ENCODE results near the gene SUSD3. TPM values are rescaled to one million over a fixed set of nuclear protein-coding genes. Genes with fewer than 3 reads are reported as not detected.
"Not testable (repeated sequence)": the region's sequence is repeated elsewhere in the genome, so short reads cannot be mapped to it uniquely, and the experiment has no call there.

Gene SUSD3
- total and polyA plus RNA-seq, 5 donors from 2014 or later: 68.7 to 229 (median 205) TPM

DNA sequence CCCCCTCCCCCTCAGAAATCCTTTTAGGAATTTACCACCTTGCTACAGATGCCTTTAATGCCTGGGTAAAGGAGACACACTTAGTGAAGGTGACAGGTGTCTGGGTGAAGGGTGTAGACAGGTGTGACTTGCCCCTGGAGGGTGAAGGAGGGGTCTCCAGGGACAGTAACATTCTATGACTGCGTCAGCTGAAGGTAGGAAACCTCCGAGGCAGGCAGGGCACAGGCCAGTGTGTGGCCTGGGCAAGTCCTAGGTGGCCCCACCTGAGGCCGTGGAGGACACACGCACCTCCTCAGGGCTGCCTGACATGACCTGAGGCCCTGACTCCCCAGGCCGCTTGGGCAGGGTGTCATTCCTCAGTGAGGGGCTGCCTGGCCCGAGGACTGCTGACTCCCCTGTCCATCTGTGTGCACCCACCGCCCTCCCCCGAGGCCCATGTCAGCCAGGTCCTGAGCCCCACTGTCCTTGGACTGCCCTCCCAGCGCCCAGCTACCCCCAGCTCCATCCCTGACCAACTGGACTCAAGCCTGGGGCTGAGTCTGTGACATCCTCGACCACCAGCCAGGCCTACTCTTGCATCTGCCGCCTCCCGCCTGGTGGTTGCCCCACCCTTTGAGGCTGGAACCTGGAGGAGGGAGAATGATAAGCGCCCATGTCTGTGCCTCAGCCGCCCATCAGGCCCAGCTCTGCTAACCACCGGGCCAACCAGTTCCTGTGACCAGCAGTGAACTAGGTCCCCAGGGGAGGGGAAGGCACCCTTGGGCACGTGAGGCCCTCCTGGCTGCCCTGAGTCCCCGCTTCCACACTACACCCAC, 55.9 kb downstream of the SUSD3 start:
- Mint-ChIP-seq H3K36me3 (peaks cover 9% of the 10 kb centered on the region), H3K4me3 (no peak overlapping the region), H3K9me3 (no peaks in the 10 kb centered on the region), H3K27ac (peak overlapping the region in 1 of 3 donors; percentile 20), H3K4me1 (peaks cover 2 to 17% (median 8%) of the 10 kb centered on the region in 4 donors), H3K27me3 (no peaks in the 10 kb centered on the region)
- DNase-seq: no peak
- no peak for ATAC-seq (ENCODE audit: low read depth in 2 of 2)
- peaks cover 8% of the 10 kb centered on the region for H3K4me1 ChIP-seq (ENCODE audit: control insufficient read depth, insufficient read depth, low read length, poor library complexity, severe bottlenecking)
- H3K36me3 ChIP-seq (ENCODE audit: control insufficient read depth, insufficient read depth, low read length): peaks cover 31% of the 10 kb centered on the region
- H3K9me3 ChIP-seq (ENCODE audit: control insufficient read depth in 2 of 2, low read length in 2 of 2): no peaks in the 10 kb centered on the region
- no peaks in the 10 kb centered on the region for H3K27me3 ChIP-seq (ENCODE audit: control insufficient read depth, insufficient read depth, low read length)
- no peak overlapping the region for H3K4me3 ChIP-seq (ENCODE audit: low read depth, low read length)
- no peak overlapping the region for H3K27ac ChIP-seq (ENCODE audit: insufficient read depth, low read length, poor library complexity, severe bottlenecking)

DNA sequence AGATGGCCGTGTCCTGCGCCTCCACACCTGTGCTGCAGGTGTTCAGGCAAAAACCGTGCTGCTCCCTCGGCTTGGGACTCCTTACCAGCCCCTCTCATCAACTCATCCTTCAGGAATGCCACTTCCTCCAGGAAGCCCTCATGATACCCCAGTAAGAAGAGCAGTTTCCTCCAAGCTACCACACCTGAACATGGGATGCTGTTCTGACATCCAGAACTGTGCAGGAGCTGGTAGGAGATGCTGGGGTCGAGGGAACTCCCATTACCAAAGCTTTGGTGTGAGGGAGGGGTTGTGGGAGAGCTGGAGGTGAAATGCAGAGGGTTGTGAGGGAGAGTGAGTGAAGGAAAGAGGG, 56.5 kb downstream of the SUSD3 start:
- DNase-seq (no peak), ATAC-seq (ENCODE audit: low read depth in 2 of 2) (no peak)
- Histone ChIP-seq H3K9me3 (ENCODE audit: control insufficient read depth in 2 of 2, low read length in 2 of 2) (no peaks in the 10 kb centered on the region), H3K27me3 (ENCODE audit: control insufficient read depth, insufficient read depth, low read length) (no peaks in the 10 kb centered on the region), H3K27ac (ENCODE audit: insufficient read depth, low read length, poor library complexity, severe bottlenecking) (no peak overlapping the region), H3K36me3 (ENCODE audit: control insufficient read depth, insufficient read depth, low read length) (peaks cover 31% of the 10 kb centered on the region), H3K4me3 (ENCODE audit: low read depth, low read length) (no peak overlapping the region), H3K4me1 (ENCODE audit: control insufficient read depth, insufficient read depth, low read length, poor library complexity, severe bottlenecking) (peaks cover 14% of the 10 kb centered on the region)
- Mint-ChIP-seq H3K27me3 (no peaks in the 10 kb centered on the region), H3K4me3 (no peak overlapping the region), H3K36me3 (peaks cover 9% of the 10 kb centered on the region), H3K4me1 (peaks cover 2 to 22% (median 10%) of the 10 kb centered on the region in 4 donors), H3K27ac (peak overlapping the region in 1 of 3 donors; percentile 20), H3K9me3 (no peaks in the 10 kb centered on the region)

DNA sequence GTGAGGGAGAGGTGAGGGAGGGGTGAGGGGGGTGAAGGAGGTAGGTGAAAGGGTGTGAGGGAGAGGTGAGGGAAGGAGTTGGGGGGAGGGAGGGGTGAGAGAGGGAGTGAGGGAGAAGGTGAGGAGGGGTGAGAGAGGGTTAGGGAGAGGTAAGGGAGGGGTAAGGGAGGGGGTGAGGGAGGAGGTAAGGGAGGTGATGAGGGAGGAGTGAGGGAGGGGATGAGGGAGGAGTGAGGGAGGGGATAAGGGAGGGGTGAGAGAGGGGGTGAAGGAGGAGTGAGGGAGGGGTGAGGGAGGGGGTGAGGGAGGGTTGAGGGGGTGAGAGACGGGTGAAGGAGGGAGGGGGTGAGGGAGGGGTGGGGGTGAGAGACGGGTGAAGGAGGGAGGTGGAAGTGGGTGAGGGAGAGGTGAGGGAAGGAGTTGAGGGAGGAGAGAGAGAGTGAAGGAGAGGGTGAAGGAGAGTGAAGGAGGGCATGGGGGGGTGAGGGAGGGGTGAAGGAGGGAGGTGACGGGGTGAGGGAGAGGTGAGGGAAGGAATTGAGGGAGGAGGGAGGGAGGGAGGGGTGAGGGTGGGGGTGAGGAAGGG, 57.1 kb downstream of the SUSD3 start:
- no peak for ATAC-seq (ENCODE audit: low read depth in 2 of 2)
- Mint-ChIP-seq H3K27me3 (no peaks in the 10 kb centered on the region), H3K9me3 (no peaks in the 10 kb centered on the region), H3K4me1 (peaks cover 5 to 29% (median 12%) of the 10 kb centered on the region in 4 donors), H3K4me3 (no peak overlapping the region), H3K27ac (no peak overlapping the region), H3K36me3 (peaks cover 12% of the 10 kb centered on the region)
- H3K36me3 ChIP-seq (ENCODE audit: control insufficient read depth, insufficient read depth, low read length): peaks cover 28% of the 10 kb centered on the region
- H3K9me3 ChIP-seq (ENCODE audit: control insufficient read depth in 2 of 2, low read length in 2 of 2): no peaks in the 10 kb centered on the region
- no peak for DNase-seq
- H3K27ac ChIP-seq (ENCODE audit: insufficient read depth, low read length, poor library complexity, severe bottlenecking): no peak overlapping the region
- no peak overlapping the region for H3K4me3 ChIP-seq (ENCODE audit: low read depth, low read length)
- no peaks in the 10 kb centered on the region for H3K27me3 ChIP-seq (ENCODE audit: control insufficient read depth, insufficient read depth, low read length)
- H3K4me1 ChIP-seq (ENCODE audit: control insufficient read depth, insufficient read depth, low read length, poor library complexity, severe bottlenecking): peaks cover 15% of the 10 kb centered on the region

DNA sequence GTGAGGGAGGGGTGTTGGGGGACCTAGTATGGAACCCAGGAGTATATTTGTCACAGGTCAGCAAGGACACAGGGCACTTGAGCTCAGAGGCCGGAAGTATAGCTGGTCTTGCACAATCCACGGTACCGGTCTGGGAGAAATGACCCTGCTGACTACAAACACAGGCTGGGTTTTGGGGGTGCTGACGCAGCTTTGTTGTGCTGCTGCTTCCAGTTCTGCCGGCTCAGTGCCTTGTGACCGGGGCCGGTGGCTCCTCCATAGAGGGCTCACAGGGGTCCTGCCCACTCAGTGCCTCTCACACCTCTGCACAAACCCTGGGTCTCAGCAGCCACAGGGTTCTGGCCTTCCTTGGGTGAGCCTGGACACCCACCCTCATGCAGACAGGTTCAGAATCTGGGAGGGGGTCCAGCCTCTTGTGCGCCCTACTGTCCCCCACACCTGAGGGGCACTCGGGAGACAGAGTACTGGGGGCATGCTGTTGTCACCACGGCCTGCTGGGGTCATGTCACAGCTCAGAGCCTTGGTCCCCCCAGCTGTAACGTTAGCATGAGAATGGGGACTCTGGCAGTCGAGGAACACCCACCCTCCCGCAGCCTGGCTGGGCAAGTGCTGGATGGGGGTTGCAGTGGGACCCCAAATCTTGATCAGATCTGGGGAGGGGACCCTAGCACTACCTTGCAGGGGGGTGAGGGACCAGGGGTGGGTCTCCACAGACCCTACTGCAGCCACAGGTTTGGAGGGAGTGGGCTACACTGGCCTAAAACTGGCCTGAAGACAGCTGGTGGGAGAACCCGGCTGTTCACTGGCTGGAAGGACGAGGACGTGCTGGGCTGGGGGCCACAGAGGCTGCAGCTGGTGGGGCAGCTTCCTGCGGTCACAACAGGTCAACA, 57.8 kb downstream of the SUSD3 start:
- no peak for DNase-seq
- ATAC-seq (ENCODE audit: low read depth in 2 of 2): no peak
- no peaks in the 10 kb centered on the region for H3K27me3 ChIP-seq (ENCODE audit: control insufficient read depth, insufficient read depth, low read length)
- Mint-ChIP-seq H3K9me3 (no peaks in the 10 kb centered on the region), H3K4me1 (peaks cover 5 to 27% (median 11%) of the 10 kb centered on the region in 4 donors), H3K4me3 (no peak overlapping the region), H3K27me3 (no peaks in the 10 kb centered on the region), H3K36me3 (peaks cover 7% of the 10 kb centered on the region), H3K27ac (no peak overlapping the region)
- peaks cover 15% of the 10 kb centered on the region for H3K4me1 ChIP-seq (ENCODE audit: control insufficient read depth, insufficient read depth, low read length, poor library complexity, severe bottlenecking)
- H3K36me3 ChIP-seq (ENCODE audit: control insufficient read depth, insufficient read depth, low read length): peaks cover 21% of the 10 kb centered on the region
- no peak overlapping the region for H3K4me3 ChIP-seq (ENCODE audit: low read depth, low read length)
- H3K9me3 ChIP-seq (ENCODE audit: control insufficient read depth in 2 of 2, low read length in 2 of 2): no peaks in the 10 kb centered on the region
- no peak overlapping the region for H3K27ac ChIP-seq (ENCODE audit: insufficient read depth, low read length, poor library complexity, severe bottlenecking)

DNA sequence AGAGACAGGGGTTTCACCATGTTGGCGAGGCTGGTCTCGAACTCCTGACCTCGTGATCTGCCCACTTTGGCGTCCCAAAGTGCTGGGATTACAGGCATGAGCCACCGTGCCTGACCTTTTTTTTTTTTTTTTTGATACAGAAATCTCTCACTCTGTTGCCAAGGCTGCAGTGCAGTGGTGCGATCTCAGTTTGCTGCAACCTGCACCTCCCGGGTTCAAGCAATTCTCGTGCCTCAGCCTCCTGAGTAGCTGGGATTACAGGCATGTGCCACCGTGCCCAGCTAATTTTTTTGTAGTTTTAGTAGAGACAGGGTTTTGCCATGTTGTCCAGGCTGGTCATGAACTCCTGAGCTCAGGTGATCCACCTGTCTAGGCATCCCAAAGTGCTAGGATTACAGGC, 59.0 kb downstream of the SUSD3 start:
- H3K36me3 Mint-ChIP-seq; DNase-seq; H3K27me3 ChIP-seq (ENCODE audit: control insufficient read depth, insufficient read depth, low read length); H3K27me3 Mint-ChIP-seq; H3K9me3 ChIP-seq (ENCODE audit: control insufficient read depth in 2 of 2, low read length in 2 of 2); H3K4me3 Mint-ChIP-seq; H3K4me3 ChIP-seq (ENCODE audit: low read depth, low read length); ATAC-seq (ENCODE audit: low read depth in 2 of 2); H3K27ac ChIP-seq (ENCODE audit: insufficient read depth, low read length, poor library complexity, severe bottlenecking); H3K9me3 Mint-ChIP-seq; H3K27ac Mint-ChIP-seq: not testable (repeated sequence)
- Histone ChIP-seq H3K4me1 (ENCODE audit: control insufficient read depth, insufficient read depth, low read length, poor library complexity, severe bottlenecking) (peaks cover 15% of the 10 kb centered on the region), H3K36me3 (ENCODE audit: control insufficient read depth, insufficient read depth, low read length) (peaks cover 19% of the 10 kb centered on the region)
- peaks cover 5 to 27% (median 11%) of the 10 kb centered on the region in 4 donors for H3K4me1 Mint-ChIP-seq

DNA sequence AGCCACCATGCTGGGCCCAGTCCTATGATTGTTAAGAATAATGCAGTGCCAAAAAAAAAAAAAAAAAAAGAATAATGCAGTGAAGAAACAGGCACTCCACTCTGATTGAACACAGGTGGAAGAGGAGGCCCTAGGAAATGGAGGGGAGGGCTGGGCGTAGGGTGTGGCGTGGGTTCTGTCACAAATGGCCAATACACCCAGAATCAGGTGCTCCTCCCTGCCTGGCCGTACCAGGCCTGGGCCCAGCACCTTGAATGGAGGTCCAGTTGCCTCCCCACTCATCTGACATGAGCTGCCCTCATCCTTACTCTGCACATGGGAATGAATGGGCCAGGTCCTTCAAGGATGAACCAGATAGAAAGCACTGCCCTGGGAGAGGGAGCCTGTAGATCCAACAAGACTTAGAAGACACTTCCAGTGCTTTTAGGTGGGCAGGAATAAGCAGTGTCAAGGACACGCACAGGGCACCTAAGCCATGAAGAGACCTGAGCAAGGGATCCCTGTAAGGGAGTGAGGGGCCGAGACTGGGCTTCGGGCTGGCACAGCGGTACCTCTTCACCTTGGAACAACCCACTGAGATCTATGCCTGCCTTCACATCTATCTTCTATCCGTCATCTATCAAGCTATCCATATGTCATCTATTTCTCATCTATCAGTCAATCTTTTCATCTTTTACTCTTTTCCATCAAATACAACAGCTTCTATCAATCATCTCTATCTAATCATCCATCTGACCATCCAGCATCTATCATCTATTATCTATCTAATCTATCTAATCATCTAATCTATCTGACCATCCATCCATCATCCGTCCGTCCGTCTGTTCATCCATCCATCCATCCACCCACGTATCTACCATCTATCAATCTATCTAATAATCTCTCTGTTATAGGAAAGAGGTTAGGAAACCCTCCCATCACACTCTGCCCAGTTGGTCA, 59.7 kb downstream of the SUSD3 start:
- Histone ChIP-seq H3K27ac (ENCODE audit: insufficient read depth, low read length, poor library complexity, severe bottlenecking) (no peak overlapping the region), H3K27me3 (ENCODE audit: control insufficient read depth, insufficient read depth, low read length) (no peaks in the 10 kb centered on the region), H3K9me3 (ENCODE audit: control insufficient read depth in 2 of 2, low read length in 2 of 2) (no peaks in the 10 kb centered on the region), H3K36me3 (ENCODE audit: control insufficient read depth, insufficient read depth, low read length) (peaks cover 16% of the 10 kb centered on the region), H3K4me3 (ENCODE audit: low read depth, low read length) (no peak overlapping the region), H3K4me1 (ENCODE audit: control insufficient read depth, insufficient read depth, low read length, poor library complexity, severe bottlenecking) (peaks cover 15% of the 10 kb centered on the region)
- Mint-ChIP-seq H3K27ac (peak overlapping the region in 1 of 3 donors; percentile 68), H3K27me3 (no peaks in the 10 kb centered on the region), H3K36me3 (peaks cover 7% of the 10 kb centered on the region), H3K4me1 (peaks cover 5 to 27% (median 11%) of the 10 kb centered on the region in 4 donors), H3K4me3 (no peak overlapping the region), H3K9me3 (no peaks in the 10 kb centered on the region)
- ATAC-seq (ENCODE audit: low read depth in 2 of 2) (no peak), DNase-seq (no peak)

Data from CD4-positive, CD25-positive, alpha-beta regulatory T cell (primary cell).